Endothelial cell of umbilical vein (primary cell): ENCODE results near the gene ADRA2C. TPM values are rescaled to one million over a fixed set of nuclear protein-coding genes. Genes with fewer than 3 reads are reported as not detected.

ENCODE experiments used
- BruUV-seq: library from RNA; stranded (reverse); fragments of 400-500 nt; replicated peaks from 2 replicates; lab custom pipeline; 2021; lab: Mats Ljungman, UMichigan
- CTCF ChIA-PET: fragments of 300-600, 350-600 bp; sonication (Branson Sonifier 250); formaldehyde crosslinking; loops from one replicate; lab custom pipeline; 2021; ENCODE audit warnings: antibody characterized with exemption, inconsistent platforms; lab: Charles Lee
- POLR2A ChIA-PET: fragments of 300-600, 350-600 bp; sonication (Branson Sonifier 250); formaldehyde crosslinking; loops from one replicate; lab custom pipeline; 2021; ENCODE audit warnings: antibody characterized with exemption, inconsistent platforms; lab: Charles Lee
- DNase-seq: peaks from one replicate; pipeline ENCODE4 v3.0.0-alpha.2; 2011; ENCODE audit warnings: low read depth, low spot score
- FAIRE-seq: peaks from 2 replicates; lab custom pipeline; 2011; peaks lifted over from hg19 to GRCh38; lab: Jason Lieb, UNC
- H2AFZ ChIP-seq: 2 replicates; pipeline ENCODE4 v1.6.0; 2012; ENCODE audit warnings: low read depth, low read length, control low read depth, inconsistent platforms
- H3K27ac ChIP-seq: 2 replicates; pipeline ENCODE4 v1.5.1; 2011; ENCODE audit warnings: low read depth, mild to moderate bottlenecking, control low read depth, low read length, moderate library complexity; ENCODE audit not compliant: insufficient read depth
- H3K27me3 ChIP-seq, 2 experiments: 2 replicates each; pipeline versions ENCODE4 v1.6.0 to v1.6.1; 2011; ENCODE audit warnings: low read length in 2 of 2, mixed read lengths in 1 of 2; ENCODE audit not compliant: control insufficient read depth in 2 of 2, insufficient read depth in 2 of 2
- H3K36me3 ChIP-seq, 2 experiments: 2 replicates in 1 of 2; 3 replicates in 1 of 2; pipeline ENCODE4 v1.5.1; 2011; ENCODE audit warnings: low read length in 2 of 2, mild to moderate bottlenecking in 1 of 2, moderate library complexity in 1 of 2; ENCODE audit not compliant: control insufficient read depth in 2 of 2, insufficient read depth in 2 of 2; ENCODE audit errors: extremely low read depth in 1 of 2
- H3K4me1 ChIP-seq: 3 replicates; pipeline ENCODE4 v1.5.1; 2011; ENCODE audit warnings: mild to moderate bottlenecking, low read length; ENCODE audit not compliant: control insufficient read depth, insufficient read depth; ENCODE audit errors: extremely low read depth
- H3K4me2 ChIP-seq: 2 replicates; pipeline ENCODE4 v1.6.1; 2011; ENCODE audit warnings: low read length, control low read depth, mixed read lengths; ENCODE audit not compliant: insufficient read depth
- H3K4me3 ChIP-seq, 3 experiments: fragments of 200-600 bp in 1 of 3; sonication (generic), shearing (Covaris generic) in 1 of 3; replicated peaks in 1 of 3; 2 replicates each; pipeline ENCODE4 v1.5.1; 2011 to 2016; ENCODE audit warnings: control low read depth in 3 of 3, low read length in 3 of 3, mild to moderate bottlenecking in 2 of 3, inconsistent platforms in 1 of 3, low read depth in 1 of 3, moderate library complexity in 1 of 3; ENCODE audit not compliant: insufficient read depth in 1 of 3
- H3K79me2 ChIP-seq: 2 replicates; pipeline ENCODE4 v1.6.0; 2012; ENCODE audit warnings: low read length, inconsistent platforms; ENCODE audit not compliant: control insufficient read depth, insufficient read depth
- H3K9ac ChIP-seq: replicated peaks from 2 replicates; pipeline ENCODE3; 2011; ENCODE audit warnings: low read length, control low read depth; ENCODE audit not compliant: insufficient read depth; ENCODE audit errors: extremely low read depth
- H3K9me1 ChIP-seq: replicated peaks from 3 replicates; pipeline ENCODE4 v1.6.0; 2011; ENCODE audit warnings: mild to moderate bottlenecking, low read length; ENCODE audit not compliant: control insufficient read depth, insufficient read depth; ENCODE audit errors: extremely low read depth
- H3K9me3 ChIP-seq: replicated peaks from 2 replicates; pipeline ENCODE4 v1.5.1; 2012; ENCODE audit warnings: low read length, inconsistent platforms; ENCODE audit not compliant: control insufficient read depth, insufficient read depth
- H4K20me1 ChIP-seq: replicated peaks from 2 replicates; pipeline ENCODE3; 2011; ENCODE audit warnings: mild to moderate bottlenecking, low read length; ENCODE audit not compliant: control insufficient read depth, insufficient read depth; ENCODE audit errors: extremely low read depth
- CTCF ChIP-seq, 2 donors: IDR thresholded peaks; 1 replicate in 1 of 2; 2 replicates in 1 of 2; pipeline ENCODE4 v1.5.1; 2011; ENCODE audit warnings: low read length in 2 of 2, mild to moderate bottlenecking in 2 of 2, moderate library complexity in 2 of 2, control low read depth in 1 of 2, inconsistent platforms in 1 of 2, low read depth in 1 of 2; ENCODE audit not compliant: insufficient read depth in 1 of 2; ENCODE audit errors: extremely low read depth in 1 of 2
- EZH2 ChIP-seq: IDR thresholded peaks from 2 replicates; pipeline ENCODE4 v1.6.1; 2012; ENCODE audit warnings: borderline replicate concordance, low read depth, mild to moderate bottlenecking, moderate library complexity, low read length, inconsistent platforms; ENCODE audit not compliant: severe bottlenecking
- FOS ChIP-seq: IDR thresholded peaks from 2 replicates; pipeline ENCODE4 v1.6.1; 2011; ENCODE audit warnings: mild to moderate bottlenecking, low read length, moderate library complexity, borderline replicate concordance; ENCODE audit not compliant: insufficient read depth
- GATA2 ChIP-seq: IDR thresholded peaks from 2 replicates; pipeline ENCODE4 v1.7.0; 2011; ENCODE audit warnings: low read depth, mild to moderate bottlenecking, moderate library complexity, mixed read lengths, low read length; ENCODE audit not compliant: insufficient read length, insufficient read depth
- JUN ChIP-seq: IDR thresholded peaks from 2 replicates; pipeline ENCODE4 v1.6.1; 2011; ENCODE audit warnings: borderline replicate concordance, low read depth; ENCODE audit not compliant: insufficient read length, insufficient read depth
- MYC ChIP-seq: IDR thresholded peaks from one replicate; pipeline ENCODE4 v1.6.1; 2011; ENCODE audit warnings: mild to moderate bottlenecking, low read depth, low read length
- POLR2A ChIP-seq: IDR thresholded peaks from 2 replicates; pipeline ENCODE4 v1.6.1; 2012; ENCODE audit warnings: low read depth, mild to moderate bottlenecking, control low read depth, low read length
- POLR2AphosphoS5 ChIP-seq: IDR thresholded peaks from 2 replicates; pipeline ENCODE4 v1.6.1; 2012; ENCODE audit warnings: low read depth, mild to moderate bottlenecking, control low read depth, low read length, moderate library complexity; ENCODE audit not compliant: insufficient read depth
- dilution Hi-C: fragments of 300-500 bp; cut with MboI; formaldehyde crosslinking; loops from one replicate; pipeline ENCODE4 v1.15.0; 2019; ENCODE audit warnings: low sequenced_read_pairs; ENCODE audit not compliant: extremely low pct_ligation_motif_present
- intact Hi-C: fragments of 100-400 bp; cut with micrococcal nuclease; formaldehyde crosslinking; loops from one replicate; pipeline ENCODE4 v1.10.0; 2022
- polyA plus RNA-seq, 4 experiments: library from polyadenylated mRNA; depleted of rRNA in 3 of 4; stranded (reverse) in 3 of 4; unstranded in 1 of 4; fragments of >200 nt; gene quantifications; 2 replicates each; pipeline versions ENCODE4 v1.2.1 to v1.2.3, GENCODE V29; 2011 to 2012; ENCODE audit warnings: missing spikeins in 1 of 4
- total RNA-seq: library from RNA; stranded (reverse); gene quantifications from 2 replicates; pipeline ENCODE4 v1.2.3, GENCODE V29; 2021
- TF ChIP-seq, protein P1 (sequence below): IDR thresholded peaks from 2 replicates; pipeline ENCODE4 v1.6.1; 2011; ENCODE audit not compliant: insufficient read depth, insufficient read length

The ADRA2C gene
- total and polyA plus RNA-seq, 2 donors (not counting 3 experiments of a cell fraction or from before 2014, with no cell fraction given): 0.03 to 0.40 TPM

DNA sequence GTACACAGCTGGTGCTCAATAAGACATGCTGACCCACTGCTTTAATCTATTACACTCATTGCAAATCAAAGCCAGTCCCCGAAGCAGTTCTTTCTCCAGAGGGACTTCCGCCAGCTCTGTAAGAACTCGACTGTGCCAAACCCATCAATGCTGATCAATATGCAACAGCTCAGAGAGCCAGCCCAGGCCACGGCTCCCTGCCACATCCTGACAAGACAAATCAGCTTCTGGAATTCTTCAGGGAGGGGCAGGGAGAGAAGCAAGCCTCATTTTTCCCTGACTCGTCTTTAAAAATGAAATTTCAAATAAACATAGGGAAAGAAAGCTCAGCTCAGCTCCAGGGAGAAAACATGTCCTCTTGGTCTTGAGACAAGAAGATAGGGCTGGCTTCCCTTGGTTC is 5.3 kb upstream of the ADRA2C start:
- Histone ChIP-seq H3K9ac (no peak overlapping the region), H3K4me1 (no peaks in the 10 kb centered on the region), H3K4me3 (no peak overlapping the region), H3K27me3 (peaks cover 0 to 2% of the 10 kb centered on the region in 2 experiments), H3K4me2 (no peak overlapping the region), H3K79me2 (no peaks in the 10 kb centered on the region), H3K27ac (no peak overlapping the region), H3K9me1 (no peaks in the 10 kb centered on the region), H3K9me3 (no peaks in the 10 kb centered on the region), H4K20me1 (no peaks in the 10 kb centered on the region), H3K36me3 (no peaks in the 10 kb centered on the region), H2AFZ (no peak overlapping the region)
- BruUV-seq: no TSS peak
- DNase-seq (no peak), FAIRE-seq (no peak)
- dilution Hi-C loops (no loop called here), intact Hi-C loops (no loop called here)
- ChIA-PET CTCF (no interaction called here), POLR2A (no interaction called here)
- TF ChIP-seq POLR2AphosphoS5: no peak
- TF ChIP-seq MYC: no peak
- no peak for TF ChIP-seq CTCF (IDR thresholded peaks at IDR 0.05; ENCODE audit: extremely low read depth in 1 of 2, insufficient read depth in 1 of 2, low read depth in 1 of 2, low read length in 2 of 2)
- no peak for TF ChIP-seq GATA2
- no peak for TF ChIP-seq FOS
- no peak for TF ChIP-seq POLR2A

GRCh38 chr4:3762264-3762663 is 3.9 kb upstream of the ADRA2C start:
- Histone ChIP-seq H3K9me3 (no peaks in the 10 kb centered on the region), H3K9ac (no peak overlapping the region), H2AFZ (no peak overlapping the region), H3K4me1 (no peaks in the 10 kb centered on the region), H3K4me3 (no peak overlapping the region), H3K79me2 (no peaks in the 10 kb centered on the region), H3K4me2 (no peak overlapping the region), H3K9me1 (no peaks in the 10 kb centered on the region), H3K27ac (no peak overlapping the region), H3K36me3 (no peaks in the 10 kb centered on the region), H4K20me1 (no peaks in the 10 kb centered on the region), H3K27me3 (peaks cover 7 to 8% of the 10 kb centered on the region in 2 experiments)
- DNase-seq (no peak), FAIRE-seq (no peak)
- BruUV-seq: no TSS peak
- TF ChIP-seq POLR2AphosphoS5 (no peak), FOS (no peak), POLR2A (no peak), EZH2 (no peak), MYC (no peak), JUN (no peak), GATA2 (no peak), CTCF (IDR thresholded peaks at IDR 0.05; ENCODE audit: extremely low read depth in 1 of 2, insufficient read depth in 1 of 2, low read depth in 1 of 2, low read length in 2 of 2) (no peak)
- TF ChIP-seq, protein P1, sequence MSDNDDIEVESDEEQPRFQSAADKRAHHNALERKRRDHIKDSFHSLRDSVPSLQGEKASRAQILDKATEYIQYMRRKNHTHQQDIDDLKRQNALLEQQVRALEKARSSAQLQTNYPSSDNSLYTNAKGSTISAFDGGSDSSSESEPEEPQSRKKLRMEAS: no peak
- intact Hi-C loops (no loop called here), dilution Hi-C loops (no loop called here)
- ChIA-PET CTCF (no interaction called here), POLR2A (no interaction called here)
